CD14-positive monocyte (primary cell): ENCODE results near the gene MDFI. TPM values are rescaled to one million over a fixed set of nuclear protein-coding genes. Genes with fewer than 3 reads are reported as not detected.

ENCODE experiments used
- DNase-seq, 3 donors: peaks; one replicate each; pipeline ENCODE4 v3.0.0-alpha.2; 2011 to 2022
- H2AFZ ChIP-seq: 2 replicates; pipeline ENCODE4 v1.6.0; 2012; ENCODE audit warnings: mild to moderate bottlenecking, low read depth, low read length, inconsistent platforms; ENCODE audit not compliant: insufficient read depth, poor library complexity, severe bottlenecking
- H3K27ac ChIP-seq, 2 donors: 1 replicate in 1 of 2; 2 replicates in 1 of 2; pipeline ENCODE4 v1.5.1; 2012 to 2013; ENCODE audit warnings: low read length in 2 of 2, control low read depth in 1 of 2, inconsistent platforms in 1 of 2, low read depth in 1 of 2, mild to moderate bottlenecking in 1 of 2
- H3K27me3 ChIP-seq, 2 donors: one replicate each; pipeline versions ENCODE4 v1.6.0 to v1.6.1; 2011 to 2013; ENCODE audit warnings: low read length in 2 of 2; ENCODE audit not compliant: control insufficient read depth in 2 of 2, insufficient read depth in 2 of 2
- H3K36me3 ChIP-seq, 2 donors: replicated peaks in 1 of 2; 1 replicate in 1 of 2; 2 replicates in 1 of 2; pipeline versions ENCODE4 v1.5.1 to v1.6.1; 2012 to 2013; ENCODE audit warnings: low read length in 2 of 2, control low read depth in 1 of 2, inconsistent platforms in 1 of 2, mild to moderate bottlenecking in 1 of 2; ENCODE audit not compliant: insufficient read depth in 2 of 2, control insufficient read depth in 1 of 2
- H3K4me1 ChIP-seq, 2 donors: 1 replicate in 1 of 2; 2 replicates in 1 of 2; pipeline versions ENCODE4 v1.5.1 to v1.6.1; 2012 to 2013; ENCODE audit warnings: low read length in 2 of 2, control low read depth in 1 of 2, inconsistent platforms in 1 of 2, mild to moderate bottlenecking in 1 of 2, moderate library complexity in 1 of 2; ENCODE audit not compliant: insufficient read depth in 2 of 2, control insufficient read depth in 1 of 2
- H3K4me2 ChIP-seq: replicated peaks from 2 replicates; pipeline ENCODE3; 2012; ENCODE audit warnings: low read length, moderate library complexity, mild to moderate bottlenecking; ENCODE audit not compliant: poor library complexity, severe bottlenecking; ENCODE audit errors: extremely low read depth
- H3K4me3 ChIP-seq, 3 experiments: fragments of 200-600 bp in 1 of 3; sonication (generic) in 1 of 3; replicated peaks in 1 of 3; 1 replicate in 2 of 3; 2 replicates in 1 of 3; pipeline ENCODE4 v1.5.1; 2011 to 2013; ENCODE audit warnings: low read length in 3 of 3, mild to moderate bottlenecking in 3 of 3, control low read depth in 2 of 3, low read depth in 2 of 3, inconsistent platforms in 1 of 3, moderate library complexity in 1 of 3
- H3K79me2 ChIP-seq: 2 replicates; pipeline ENCODE4 v1.6.0; 2012; ENCODE audit warnings: mild to moderate bottlenecking, control low read depth, inconsistent platforms, low read length, moderate library complexity; ENCODE audit not compliant: insufficient read depth
- H3K9ac ChIP-seq: 2 replicates; pipeline ENCODE4 v1.6.0; 2017; ENCODE audit warnings: low read length, mild to moderate bottlenecking; ENCODE audit not compliant: insufficient read depth, poor library complexity, severe bottlenecking
- H3K9me3 ChIP-seq, 2 donors: replicated peaks in 1 of 2; 1 replicate in 1 of 2; 2 replicates in 1 of 2; pipeline versions ENCODE4 v1.5.1 to v1.6.1; 2012 to 2013; ENCODE audit warnings: low read length in 2 of 2, control low read depth in 1 of 2; ENCODE audit not compliant: control insufficient read depth in 1 of 2, insufficient read depth in 1 of 2
- H4K20me1 ChIP-seq: 2 replicates; pipeline ENCODE4 v1.6.0; 2012; ENCODE audit warnings: mild to moderate bottlenecking, low read length, control low read depth, moderate library complexity; ENCODE audit not compliant: insufficient read depth
- H3K27ac Mint-ChIP-seq, 7 donors: one replicate each; pipeline ENCODE4 v1.8.0; 2020; ENCODE audit warnings: mild to moderate bottlenecking in 7 of 7, mixed read lengths in 7 of 7, moderate library complexity in 6 of 7, inconsistent platforms in 2 of 7
- H3K27me3 Mint-ChIP-seq, 3 donors: one replicate each; pipeline ENCODE4 v1.8.0; 2021 to 2022; ENCODE audit warnings: low read depth in 3 of 3, mild to moderate bottlenecking in 3 of 3, mixed read lengths in 3 of 3, moderate library complexity in 3 of 3, inconsistent platforms in 1 of 3
- H3K36me3 Mint-ChIP-seq, 2 donors: one replicate each; pipeline ENCODE4 v1.8.0; 2020; ENCODE audit warnings: mixed read lengths in 2 of 2, inconsistent platforms in 1 of 2, mild to moderate bottlenecking in 1 of 2
- H3K4me1 Mint-ChIP-seq: one replicate; pipeline ENCODE4 v1.8.0; 2020; ENCODE audit warnings: mild to moderate bottlenecking, mixed read lengths
- H3K4me3 Mint-ChIP-seq, 2 donors: one replicate each; pipeline ENCODE4 v1.8.0; 2020; ENCODE audit warnings: mild to moderate bottlenecking in 2 of 2, mixed read lengths in 2 of 2, moderate library complexity in 1 of 2
- H3K9me3 Mint-ChIP-seq, 7 donors: one replicate each; pipeline ENCODE4 v1.8.0; 2020 to 2022; ENCODE audit warnings: mixed read lengths in 7 of 7, mild to moderate bottlenecking in 6 of 7, moderate library complexity in 6 of 7, inconsistent platforms in 2 of 7
- CTCF ChIP-seq: fragments of 200-600 bp; IDR thresholded peaks from one replicate; pipeline ENCODE4 v1.8.0; 2022; ENCODE audit warnings: antibody characterized with exemption, mild to moderate bottlenecking
- WGBS: methylation state at CpG from one replicate; pipeline ENCODE4 v1.1.5; 2013; ENCODE audit warnings: missing lambda C conversion rate; ENCODE audit not compliant: insufficient coverage; 5-methylcytosine and 5-hydroxymethylcytosine counted together
- intact Hi-C, 2 donors: fragments of 100-400 bp; cut with micrococcal nuclease; formaldehyde crosslinking; loops; one replicate each; pipeline versions ENCODE4 v1.15.0 to v1.15.1; 2023
- polyA plus RNA-seq, 3 donors: library from polyadenylated mRNA; depleted of rRNA in 1 of 3; unstranded in 2 of 3; stranded (reverse) in 1 of 3; fragments of 300-500 nt in 2 of 3; fragments of >200 nt in 1 of 3; fragmentation: Illumina TruSeq in 2 of 3; gene quantifications; 1 replicate in 2 of 3; 2 replicates in 1 of 3; pipeline ENCODE4 v1.2.3, GENCODE V29; 2012 to 2021

The MDFI gene
- polyA plus RNA-seq, 3 donors = not detected

GRCh38 chr6:41664271-41664670 is 26.0 kb downstream of the MDFI start:
- no peak overlapping the region for H3K4me3 ChIP-seq
- H3K4me1 ChIP-seq = no peaks in the 10 kb centered on the region
- Mint-ChIP-seq H3K4me3 (no peak overlapping the region), H3K27me3 (peaks cover 12 to 31% (median 12%) of the 10 kb centered on the region in 3 donors), H3K4me1 (no peaks in the 10 kb centered on the region), H3K9me3 (peaks cover 0 to 3% (median 0%) of the 10 kb centered on the region in 7 donors), H3K36me3 (no peaks in the 10 kb centered on the region), H3K27ac (no peak overlapping the region)
- intact Hi-C loops = no loop called here
- no peaks in the 10 kb centered on the region for H3K79me2 ChIP-seq
- H3K4me2 ChIP-seq = no peak overlapping the region
- H3K9ac ChIP-seq = no peak overlapping the region
- H2AFZ ChIP-seq = no peak overlapping the region
- no peak for TF ChIP-seq CTCF
- H3K27ac ChIP-seq = no peak overlapping the region
- no peak for DNase-seq
- 100% methylated on average over 1 of the region's 5 CpGs for WGBS
- H3K36me3 ChIP-seq = no peaks in the 10 kb centered on the region
- no peaks in the 10 kb centered on the region for H4K20me1 ChIP-seq
- H3K27me3 ChIP-seq = peaks cover 0 to 6% of the 10 kb centered on the region in 2 donors
- no peaks in the 10 kb centered on the region for H3K9me3 ChIP-seq

GRCh38 chr6:41667195-41667594 is 28.9 kb downstream of the MDFI start:
- Mint-ChIP-seq H3K27ac (no peak overlapping the region), H3K27me3 (peaks cover 11 to 16% (median 11%) of the 10 kb centered on the region in 3 donors), H3K4me1 (peaks cover 3% of the 10 kb centered on the region), H3K36me3 (no peaks in the 10 kb centered on the region), H3K4me3 (no peak overlapping the region), H3K9me3 (peaks cover 0 to 5% (median 0%) of the 10 kb centered on the region in 7 donors)
- Histone ChIP-seq H3K79me2 (no peaks in the 10 kb centered on the region), H3K4me3 (no peak overlapping the region), H3K9me3 (no peaks in the 10 kb centered on the region), H3K9ac (no peak overlapping the region), H3K4me1 (no peaks in the 10 kb centered on the region), H3K27ac (no peak overlapping the region), H3K27me3 (peaks cover 0 to 2% of the 10 kb centered on the region in 2 donors), H3K36me3 (no peaks in the 10 kb centered on the region), H2AFZ (no peak overlapping the region), H3K4me2 (no peak overlapping the region), H4K20me1 (no peaks in the 10 kb centered on the region)
- intact Hi-C loops = no loop called here
- no CpG with 5 or more reads among the region's 1 CpG for WGBS
- no peak for TF ChIP-seq CTCF
- DNase-seq = no peak
